HEK293 (cell line): Measurements from ENCODE around the gene CISH.

Experiments used
- CTCF ChIA-PET: fragments of 350-600 bp; formaldehyde crosslinking; extraction: SDS; loops from one replicate; lab custom pipeline; 2021; ENCODE audit warnings: antibody characterized with exemption; lab: Yijun Ruan, JAX
- POLR2A ChIA-PET: fragments of 300-600 bp; formaldehyde crosslinking; extraction: SDS; loops from one replicate; lab custom pipeline; 2020; ENCODE audit warnings: antibody characterized with exemption, inconsistent platforms; lab: Yijun Ruan, JAX
- H3K27ac ChIP-seq: fragments of 200-500 bp; sonication (Bioruptor generic); 2 replicates; pipeline ENCODE4 v1.5.1; 2014; ENCODE audit warnings: low read depth, low read length, control low read depth, inconsistent platforms; ENCODE audit errors: extremely low read depth
- H3K36me3 ChIP-seq, 2 experiments: fragments of 200-500 bp in 1 of 2; sonication (Bioruptor generic) in 1 of 2; 1 replicate in 1 of 2; 2 replicates in 1 of 2; pipeline ENCODE4 v1.5.1; 2014 to 2017; ENCODE audit warnings: inconsistent platforms in 2 of 2, low read length in 2 of 2; ENCODE audit not compliant: control insufficient read depth in 2 of 2, insufficient read depth in 1 of 2
- H3K4me1 ChIP-seq: fragments of 200-500 bp; sonication (Bioruptor generic); 2 replicates; pipeline ENCODE4 v1.5.1; 2014; ENCODE audit warnings: mild to moderate bottlenecking, low read length, inconsistent platforms; ENCODE audit not compliant: control insufficient read depth, insufficient read depth
- H3K4me3 ChIP-seq: 2 replicates; pipeline ENCODE4 v1.5.1; 2011; ENCODE audit warnings: low read depth, mild to moderate bottlenecking, control low read depth, low read length, moderate library complexity
- H3K9me3 ChIP-seq: fragments of 200-500 bp; sonication (Bioruptor generic); 2 replicates; pipeline ENCODE4 v1.5.1; 2014; ENCODE audit warnings: low read depth, low read length, inconsistent platforms; ENCODE audit not compliant: control insufficient read depth, insufficient read depth
- HOXA7 ChIP-seq: sonication (generic); formaldehyde crosslinking; IDR thresholded peaks from 2 replicates; pipeline ENCODE4 v1.8.1; 2022; ENCODE audit warnings: missing genetic modification reagents, borderline replicate concordance
- KLF10 ChIP-seq: fragments of 450-650 bp; IDR thresholded peaks from 2 replicates; pipeline ENCODE4 v1.5.1; 2018; ENCODE audit warnings: missing biosample characterization, mild to moderate bottlenecking, missing genetic modification characterization
- MYNN ChIP-seq: fragments of 450-650 bp; formaldehyde crosslinking; IDR thresholded peaks from 2 replicates; pipeline ENCODE4 v1.5.1; 2016; ENCODE audit warnings: missing biosample characterization, missing genetic modification characterization, borderline replicate concordance
- OVOL3 ChIP-seq: fragments of 450-650 bp; formaldehyde crosslinking; IDR thresholded peaks from 2 replicates; pipeline ENCODE4 v1.5.1; 2016; ENCODE audit warnings: missing biosample characterization, missing genetic modification characterization
- SALL2 ChIP-seq: fragments of 450-650 bp; formaldehyde crosslinking; IDR thresholded peaks from 2 replicates; pipeline ENCODE4 v1.5.0; 2017; ENCODE audit warnings: missing biosample characterization, mild to moderate bottlenecking, missing genetic modification characterization, borderline replicate concordance
- SP3 ChIP-seq: fragments of 450-650 bp; formaldehyde crosslinking; IDR thresholded peaks from 2 replicates; pipeline ENCODE4 v1.5.1; 2016; ENCODE audit warnings: missing biosample characterization, missing genetic modification characterization
- TRIM28 ChIP-seq: IDR thresholded peaks from 2 replicates; pipeline ENCODE4 v1.6.1; 2011; ENCODE audit warnings: low read length, control low read depth, borderline replicate concordance
- ZFP69B ChIP-seq: fragments of 450-650 bp; formaldehyde crosslinking; IDR thresholded peaks from 2 replicates; pipeline ENCODE4 v1.5.1; 2016; ENCODE audit warnings: missing biosample characterization, missing genetic modification characterization
- ZIC2 ChIP-seq: fragments of 450-650 bp; formaldehyde crosslinking; IDR thresholded peaks from 2 replicates; pipeline ENCODE4 v1.5.1; 2016; ENCODE audit warnings: missing biosample characterization, missing genetic modification characterization
- ZNF112 ChIP-seq: fragments of 450-650 bp; formaldehyde crosslinking; IDR thresholded peaks from 2 replicates; pipeline ENCODE4 v1.5.0; 2017; ENCODE audit warnings: missing biosample characterization, missing genetic modification characterization
- ZNF121 ChIP-seq: fragments of 450-650 bp; formaldehyde crosslinking; IDR thresholded peaks from 2 replicates; pipeline ENCODE4 v1.5.1; 2016; ENCODE audit warnings: missing biosample characterization, missing genetic modification characterization
- ZNF133 ChIP-seq: fragments of 450-650 bp; formaldehyde crosslinking; IDR thresholded peaks from 2 replicates; pipeline ENCODE4 v1.5.1; 2016; ENCODE audit warnings: missing biosample characterization, missing genetic modification characterization
- ZNF155 ChIP-seq: fragments of 450-650 bp; formaldehyde crosslinking; IDR thresholded peaks from 2 replicates; pipeline ENCODE4 v1.5.1; 2016; ENCODE audit warnings: missing biosample characterization, missing genetic modification characterization
- ZNF16 ChIP-seq: fragments of 450-650 bp; formaldehyde crosslinking; IDR thresholded peaks from 2 replicates; pipeline ENCODE4 v1.5.1; 2016; ENCODE audit warnings: low read depth, missing biosample characterization, missing genetic modification characterization
- ZNF211 ChIP-seq: fragments of 450-650 bp; formaldehyde crosslinking; IDR thresholded peaks from 2 replicates; pipeline ENCODE4 v1.5.1; 2016; ENCODE audit warnings: low read depth, missing biosample characterization, missing genetic modification characterization
- ZNF24 ChIP-seq: fragments of 450-650 bp; formaldehyde crosslinking; IDR thresholded peaks from 2 replicates; pipeline ENCODE4 v1.5.1; 2016; ENCODE audit warnings: missing biosample characterization, missing genetic modification characterization
- ZNF248 ChIP-seq: fragments of 450-650 bp; formaldehyde crosslinking; IDR thresholded peaks from 2 replicates; pipeline ENCODE4 v1.5.1; 2017; ENCODE audit warnings: missing biosample characterization, missing genetic modification characterization
- ZNF354C ChIP-seq: fragments of 450-650 bp; formaldehyde crosslinking; IDR thresholded peaks from 2 replicates; pipeline ENCODE4 v1.5.1; 2016; ENCODE audit warnings: missing biosample characterization, missing genetic modification characterization, low read depth, borderline replicate concordance
- ZNF366 ChIP-seq: fragments of 450-650 bp; formaldehyde crosslinking; conservative IDR thresholded peaks from 2 replicates; pipeline ENCODE4 v1.5.1; 2016; ENCODE audit warnings: missing biosample characterization, missing genetic modification characterization
- ZNF394 ChIP-seq: fragments of 450-650 bp; formaldehyde crosslinking; IDR thresholded peaks from 2 replicates; pipeline ENCODE4 v1.5.1; 2016; ENCODE audit warnings: missing biosample characterization, missing genetic modification characterization, mild to moderate bottlenecking, moderate library complexity, borderline replicate concordance
- ZNF433 ChIP-seq: fragments of 450-650 bp; formaldehyde crosslinking; IDR thresholded peaks from 2 replicates; pipeline ENCODE4 v1.5.1; 2016; ENCODE audit warnings: missing biosample characterization, missing genetic modification characterization, low read depth
- ZNF48 ChIP-seq: fragments of 450-650 bp; formaldehyde crosslinking; IDR thresholded peaks from 2 replicates; pipeline ENCODE4 v1.5.1; 2016; ENCODE audit warnings: missing biosample characterization, missing genetic modification characterization
- ZNF548 ChIP-seq: fragments of 450-650 bp; formaldehyde crosslinking; IDR thresholded peaks from 2 replicates; pipeline ENCODE4 v1.5.1; 2016; ENCODE audit warnings: missing biosample characterization, missing genetic modification characterization
- ZNF560 ChIP-seq: fragments of 450-650 bp; formaldehyde crosslinking; IDR thresholded peaks from 2 replicates; pipeline ENCODE4 v1.5.1; 2017; ENCODE audit warnings: missing biosample characterization, missing genetic modification characterization, borderline replicate concordance
- ZNF596 ChIP-seq: fragments of 450-650 bp; IDR thresholded peaks from 2 replicates; pipeline ENCODE4 v1.5.0; 2018; ENCODE audit warnings: missing biosample characterization, mild to moderate bottlenecking, missing genetic modification characterization, moderate library complexity
- ZNF610 ChIP-seq: fragments of 450-650 bp; formaldehyde crosslinking; IDR thresholded peaks from 2 replicates; pipeline ENCODE4 v1.5.1; 2016; ENCODE audit warnings: missing biosample characterization, missing genetic modification characterization, borderline replicate concordance
- ZNF654 ChIP-seq: fragments of 450-650 bp; formaldehyde crosslinking; IDR thresholded peaks from 2 replicates; pipeline ENCODE4 v1.5.1; 2016; ENCODE audit warnings: low read depth, missing biosample characterization, missing genetic modification characterization
- ZNF660 ChIP-seq: fragments of 450-650 bp; IDR thresholded peaks from 2 replicates; pipeline ENCODE4 v1.5.1; 2018; ENCODE audit warnings: missing biosample characterization, mild to moderate bottlenecking, missing genetic modification characterization
- ZNF776 ChIP-seq: fragments of 450-650 bp; formaldehyde crosslinking; IDR thresholded peaks from 2 replicates; pipeline ENCODE4 v1.5.0; 2017; ENCODE audit warnings: missing biosample characterization, missing genetic modification characterization, borderline replicate concordance
- ZSCAN23 ChIP-seq: fragments of 450-650 bp; formaldehyde crosslinking; IDR thresholded peaks from 2 replicates; pipeline ENCODE4 v1.5.1; 2016; ENCODE audit warnings: missing biosample characterization, missing genetic modification characterization
- TF ChIP-seq, protein P1 (sequence below): fragments of 450-650 bp; formaldehyde crosslinking; optimal IDR thresholded peaks from 2 replicates; pipeline ENCODE3; 2016; ENCODE audit warnings: missing biosample characterization, mild to moderate bottlenecking, missing genetic modification characterization
- TF ChIP-seq, protein P2 (sequence below): fragments of 450-650 bp; formaldehyde crosslinking; IDR thresholded peaks from 2 replicates; pipeline ENCODE4 v1.5.1; 2016; ENCODE audit warnings: missing biosample characterization, missing genetic modification characterization
- TF ChIP-seq, protein P3 (sequence below): fragments of 450-650 bp; formaldehyde crosslinking; IDR thresholded peaks from 2 replicates; pipeline ENCODE4 v1.5.1; 2017; ENCODE audit warnings: missing biosample characterization, missing genetic modification characterization

CISH gene

DNA sequence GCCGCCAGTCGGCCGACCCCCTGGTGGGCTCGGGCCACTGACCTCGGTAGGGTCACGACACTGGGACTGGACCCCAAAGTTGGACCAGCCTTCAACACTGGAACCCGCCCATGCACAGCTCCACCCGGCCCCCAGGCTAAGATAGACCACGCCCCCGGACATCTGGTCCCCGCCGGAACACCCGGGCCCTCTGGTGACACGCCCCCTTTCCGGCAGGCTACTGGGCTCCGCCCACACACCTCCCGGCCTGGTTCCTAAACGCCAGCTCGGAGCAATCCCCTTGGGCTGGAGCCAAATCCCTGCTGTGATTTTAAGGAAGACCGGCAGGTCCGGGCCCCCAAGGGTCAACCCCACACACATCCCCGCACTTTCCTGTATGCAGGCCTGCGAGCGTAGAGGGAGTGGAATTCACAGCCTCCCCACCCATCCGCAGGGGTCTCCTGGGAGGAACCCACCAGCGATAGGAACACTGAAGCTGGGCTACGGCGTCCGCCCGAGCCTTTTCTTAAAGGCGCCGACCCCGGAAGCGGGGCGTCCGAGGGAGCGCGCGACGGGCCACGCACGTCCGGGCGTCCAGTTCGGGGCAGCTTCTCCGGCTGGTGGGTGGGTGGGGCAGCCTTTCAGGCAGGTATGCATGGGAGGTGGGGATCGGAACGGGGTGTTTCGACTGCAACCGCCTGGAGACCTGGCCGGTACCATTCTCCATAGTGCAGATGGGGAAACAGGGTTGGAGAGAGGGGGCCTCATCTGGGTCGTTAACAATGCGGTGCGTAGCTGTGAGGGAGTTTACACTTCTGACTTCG is 42.4 kb downstream of the CISH start, which contains the start of gene HEMK1:
Gene HEMK1 (plus strand): TSS at position 576 of the 803 bp plus-strand sequence. CDS start 1,583 bp downstream, outside the sequence.
- CTCF ChIA-PET: interaction anchor here (1.6 to 6.0 kb wide), 3 partner anchors 20 to 45 kb away, joined by 3 to 139 read pairs (median 7); partner anchors contain the start of genes CISH and MAPKAPK3
- peak within 1 kb of the TSS; percentile 53 for H3K4me3 ChIP-seq
- peaks cover 0 to 20% of the 10 kb centered on the region in 2 experiments; a peak in 1 of 3 replicates for H3K36me3 ChIP-seq
- H3K27ac ChIP-seq: peak within 1 kb of the TSS; percentile 44; the same call in 1 of the 2 replicates
- H3K4me1 ChIP-seq: no peaks in the 10 kb centered on the region; the same call in 1 of the 2 replicates
- no peaks in the 10 kb centered on the region for H3K9me3 ChIP-seq
- POLR2A ChIA-PET: interaction anchor here (0.6 to 2.7 kb wide), 14 partner anchors 8 to 1389 kb away, joined by 3 to 25 read pairs (median 6); partner anchors contain the start of genes CISH, CYB561D2, HYAL3 and MANF
- no peak for TF ChIP-seq ZNF211 (tag by site-specific recombination)
- no peak for TF ChIP-seq ZNF248
- TF ChIP-seq SP3 (tag by site-specific recombination): peak; percentile 90
- 0 out of 2 replicates have a peak, but pooled peaks have one; percentile 83 for TF ChIP-seq ZSCAN23 (tag by site-specific recombination)
- no peak for TF ChIP-seq ZNF133
- TF ChIP-seq TRIM28: peak; percentile 80; the same call in 1 of the 2 replicates
- peak; percentile 80; the same call in 1 of the 2 replicates for TF ChIP-seq ZNF24 (tag by site-specific recombination)
- TF ChIP-seq OVOL3 (tag by site-specific recombination): no peak
- no peak for TF ChIP-seq ZNF354C (tag by site-specific recombination)
- no peak for TF ChIP-seq ZNF155 (tag by site-specific recombination)
- TF ChIP-seq SALL2: no peak
- no peak for TF ChIP-seq ZNF654
- TF ChIP-seq, protein P1, sequence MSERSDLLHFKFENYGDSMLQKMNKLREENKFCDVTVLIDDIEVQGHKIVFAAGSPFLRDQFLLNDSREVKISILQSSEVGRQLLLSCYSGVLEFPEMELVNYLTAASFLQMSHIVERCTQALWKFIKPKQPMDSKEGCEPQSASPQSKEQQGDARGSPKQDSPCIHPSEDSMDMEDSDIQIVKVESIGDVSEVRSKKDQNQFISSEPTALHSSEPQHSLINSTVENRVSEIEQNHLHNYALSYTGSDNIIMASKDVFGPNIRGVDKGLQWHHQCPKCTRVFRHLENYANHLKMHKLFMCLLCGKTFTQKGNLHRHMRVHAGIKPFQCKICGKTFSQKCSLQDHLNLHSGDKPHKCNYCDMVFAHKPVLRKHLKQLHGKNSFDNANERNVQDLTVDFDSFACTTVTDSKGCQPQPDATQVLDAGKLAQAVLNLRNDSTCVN (tag by site-specific recombination): peak; percentile 76
- TF ChIP-seq ZNF433: no peak
- TF ChIP-seq ZNF660 (tag by site-specific recombination): peak; percentile 90
- TF ChIP-seq, protein P2, sequence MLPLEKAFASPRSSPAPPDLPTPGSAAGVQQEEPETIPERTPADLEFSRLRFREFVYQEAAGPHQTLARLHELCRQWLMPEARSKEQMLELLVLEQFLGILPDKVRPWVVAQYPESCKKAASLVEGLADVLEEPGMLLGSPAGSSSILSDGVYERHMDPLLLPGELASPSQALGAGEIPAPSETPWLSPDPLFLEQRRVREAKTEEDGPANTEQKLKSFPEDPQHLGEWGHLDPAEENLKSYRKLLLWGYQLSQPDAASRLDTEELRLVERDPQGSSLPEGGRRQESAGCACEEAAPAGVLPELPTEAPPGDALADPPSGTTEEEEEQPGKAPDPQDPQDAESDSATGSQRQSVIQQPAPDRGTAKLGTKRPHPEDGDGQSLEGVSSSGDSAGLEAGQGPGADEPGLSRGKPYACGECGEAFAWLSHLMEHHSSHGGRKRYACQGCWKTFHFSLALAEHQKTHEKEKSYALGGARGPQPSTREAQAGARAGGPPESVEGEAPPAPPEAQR (tag by site-specific recombination): peak; percentile 79
- no peak for TF ChIP-seq HOXA7 (CRISPR knock-in tag)
- TF ChIP-seq ZNF394 (tag by site-specific recombination): peak; percentile 83
- no peak for TF ChIP-seq ZNF48 (tag by site-specific recombination)
- TF ChIP-seq ZNF548: no peak
- no peak; the same call in 1 of the 2 replicates for TF ChIP-seq MYNN (tag by site-specific recombination)
- TF ChIP-seq ZNF366: no peak
- peak; percentile 81 for TF ChIP-seq ZFP69B (tag by site-specific recombination)
- no peak for TF ChIP-seq ZNF596
- TF ChIP-seq ZIC2: peak; percentile 62
- no peak for TF ChIP-seq ZNF776
- peak; percentile 92 for TF ChIP-seq KLF10 (tag by site-specific recombination)
- TF ChIP-seq ZNF610: peak; percentile 54; the same call in 1 of the 2 replicates
- no peak for TF ChIP-seq ZNF16
- no peak for TF ChIP-seq ZNF112
- no peak for TF ChIP-seq ZNF560 (tag by site-specific recombination)
- TF ChIP-seq, protein P3, sequence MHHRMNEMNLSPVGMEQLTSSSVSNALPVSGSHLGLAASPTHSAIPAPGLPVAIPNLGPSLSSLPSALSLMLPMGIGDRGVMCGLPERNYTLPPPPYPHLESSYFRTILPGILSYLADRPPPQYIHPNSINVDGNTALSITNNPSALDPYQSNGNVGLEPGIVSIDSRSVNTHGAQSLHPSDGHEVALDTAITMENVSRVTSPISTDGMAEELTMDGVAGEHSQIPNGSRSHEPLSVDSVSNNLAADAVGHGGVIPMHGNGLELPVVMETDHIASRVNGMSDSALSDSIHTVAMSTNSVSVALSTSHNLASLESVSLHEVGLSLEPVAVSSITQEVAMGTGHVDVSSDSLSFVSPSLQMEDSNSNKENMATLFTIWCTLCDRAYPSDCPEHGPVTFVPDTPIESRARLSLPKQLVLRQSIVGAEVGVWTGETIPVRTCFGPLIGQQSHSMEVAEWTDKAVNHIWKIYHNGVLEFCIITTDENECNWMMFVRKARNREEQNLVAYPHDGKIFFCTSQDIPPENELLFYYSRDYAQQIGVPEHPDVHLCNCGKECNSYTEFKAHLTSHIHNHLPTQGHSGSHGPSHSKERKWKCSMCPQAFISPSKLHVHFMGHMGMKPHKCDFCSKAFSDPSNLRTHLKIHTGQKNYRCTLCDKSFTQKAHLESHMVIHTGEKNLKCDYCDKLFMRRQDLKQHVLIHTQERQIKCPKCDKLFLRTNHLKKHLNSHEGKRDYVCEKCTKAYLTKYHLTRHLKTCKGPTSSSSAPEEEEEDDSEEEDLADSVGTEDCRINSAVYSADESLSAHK (tag by site-specific recombination): peak; percentile 53; the same call in 1 of the 2 replicates
- peak; percentile 33; the same call in 1 of the 2 replicates for TF ChIP-seq ZNF121 (tag by site-specific recombination)
